Upper lobe of right lung (tissue), 1 donor: ENCODE results near the gene EIF2D. TPM values are rescaled to one million over a fixed set of nuclear protein-coding genes. Genes with fewer than 3 reads are reported as not detected.

Source experiments
- ATAC-seq: fragments of 200-7000 bp; cut with Tn5 transposase; one replicate; pipeline ENCODE4 v1.9.1; 2020; ENCODE audit warnings: mild to moderate bottlenecking, moderate library complexity
- DNase-seq: peaks from one replicate; pipeline ENCODE4 v3.0.0-alpha.2; 2020
- H3K27ac ChIP-seq: fragments of 200-600 bp; one replicate; pipeline ENCODE4 v1.8.0; 2022
- H3K27me3 ChIP-seq: fragments of 200-600 bp; one replicate; pipeline ENCODE4 v1.8.0; 2022; ENCODE audit warnings: mild to moderate bottlenecking
- H3K36me3 ChIP-seq: fragments of 200-600 bp; one replicate; pipeline ENCODE4 v1.8.0; 2022
- H3K4me1 ChIP-seq: fragments of 200-600 bp; one replicate; pipeline ENCODE4 v1.8.0; 2022
- H3K4me3 ChIP-seq: fragments of 200-600 bp; one replicate; pipeline ENCODE4 v1.8.0; 2022; ENCODE audit warnings: mild to moderate bottlenecking
- H3K9me3 ChIP-seq: fragments of 200-600 bp; one replicate; pipeline ENCODE4 v1.8.0; 2022
- CTCF ChIP-seq: fragments of 200-600 bp; IDR thresholded peaks from one replicate; pipeline ENCODE4 v1.8.0; 2022; ENCODE audit warnings: antibody characterized with exemption
- intact Hi-C: fragments of 100-400 bp; cut with DNase I; formaldehyde crosslinking; loops from one replicate; pipeline ENCODE4 v1.11.0; 2022
- total RNA-seq: library from RNA; stranded (reverse); fragmentation: NEBNext Ultra II Directional; extraction: Animal tissue kit (Norgen Biotek cat#: 25700); gene quantifications from one replicate; pipeline ENCODE4 v1.2.1, GENCODE V29; 2021
- donor health status: DM: no; HTN: yes; CAD: no; lungs with severe emphysema.

The EIF2D gene
- total RNA-seq, 1 donor from 2014 or later = 49.8 TPM

- no peak for TF ChIP-seq CTCF
- Histone ChIP-seq H3K27ac (no peak overlapping the region), H3K27me3 (no peaks in the 10 kb centered on the region), H3K4me3 (no peak overlapping the region), H3K4me1 (peaks cover 34% of the 10 kb centered on the region), H3K36me3 (peaks cover 5% of the 10 kb centered on the region), H3K9me3 (no peaks in the 10 kb centered on the region)
- no peak for ATAC-seq
- intact Hi-C loops = no loop called here
- DNase-seq = no peak
Measured at GRCh38 chr1:206570529-206570928, 41.7 kb downstream of the EIF2D start.

- Histone ChIP-seq H3K4me1 (peaks cover 24% of the 10 kb centered on the region), H3K9me3 (no peaks in the 10 kb centered on the region), H3K4me3 (no peak overlapping the region), H3K36me3 (peaks cover 5% of the 10 kb centered on the region), H3K27me3 (no peaks in the 10 kb centered on the region), H3K27ac (no peak overlapping the region)
- TF ChIP-seq CTCF = no peak
- ATAC-seq (no peak), DNase-seq (no peak)
- intact Hi-C loops = no loop called here
Measured at GRCh38 chr1:206569556-206569955, 42.7 kb downstream of the EIF2D start.

GRCh38 chr1:206568779-206569352, 43.4 kb downstream of the EIF2D start:
- intact Hi-C loops = no loop called here
- no peak for TF ChIP-seq CTCF
- peaks cover 5% of the 10 kb centered on the region for H3K36me3 ChIP-seq
- no peak overlapping the region for H3K27ac ChIP-seq
- H3K9me3 ChIP-seq = no peaks in the 10 kb centered on the region
- H3K4me3 ChIP-seq = no peak overlapping the region
- no peaks in the 10 kb centered on the region for H3K27me3 ChIP-seq
- DNase-seq (no peak), ATAC-seq (no peak)
- H3K4me1 ChIP-seq = peaks cover 20% of the 10 kb centered on the region

GRCh38 chr1:206568256-206568655, 44.0 kb downstream of the EIF2D start:
- intact Hi-C loops = no loop called here
- H3K9me3 ChIP-seq = no peaks in the 10 kb centered on the region
- H3K27me3 ChIP-seq = no peaks in the 10 kb centered on the region
- DNase-seq = peak; percentile 72
- peaks cover 21% of the 10 kb centered on the region for H3K4me1 ChIP-seq
- no peak for TF ChIP-seq CTCF
- no peak overlapping the region for H3K4me3 ChIP-seq
- H3K36me3 ChIP-seq = peaks cover 5% of the 10 kb centered on the region
- H3K27ac ChIP-seq = no peak overlapping the region
- peak; percentile 73 for ATAC-seq

GRCh38 chr1:206566999-206567398, 45.3 kb downstream of the EIF2D start:
- H3K27me3 ChIP-seq = no peaks in the 10 kb centered on the region
- H3K9me3 ChIP-seq = no peaks in the 10 kb centered on the region
- no peak overlapping the region for H3K27ac ChIP-seq
- ATAC-seq (no peak), DNase-seq (no peak)
- peaks cover 23% of the 10 kb centered on the region for H3K4me1 ChIP-seq
- no peak for TF ChIP-seq CTCF
- no peak overlapping the region for H3K4me3 ChIP-seq
- H3K36me3 ChIP-seq = peaks cover 5% of the 10 kb centered on the region
- intact Hi-C loops = no loop called here

GRCh38 chr1:206565995-206566394, 46.3 kb downstream of the EIF2D start:
- H3K27ac ChIP-seq = no peak overlapping the region
- H3K27me3 ChIP-seq = no peaks in the 10 kb centered on the region
- intact Hi-C loops = no loop called here
- no peak for DNase-seq
- peaks cover 18% of the 10 kb centered on the region for H3K4me1 ChIP-seq
- TF ChIP-seq CTCF = no peak
- H3K9me3 ChIP-seq = no peaks in the 10 kb centered on the region
- no peak for ATAC-seq
- H3K4me3 ChIP-seq = no peak overlapping the region
- H3K36me3 ChIP-seq = peaks cover 4% of the 10 kb centered on the region
